Lower lobe of right lung (tissue), 2 donors: Measurements from ENCODE around the gene PDZRN4. TPM values are rescaled to one million over a fixed set of nuclear protein-coding genes. Genes with fewer than 3 reads are reported as not detected.

ENCODE experiments used
- ATAC-seq, 2 donors: fragments of 200-7000 bp; cut with Tn5 transposase; one replicate each; pipeline ENCODE4 v1.9.1; 2020 to 2022; ENCODE audit warnings: mild to moderate bottlenecking in 2 of 2, moderate library complexity in 2 of 2
- DNase-seq: peaks from one replicate; pipeline ENCODE4 v3.0.0-alpha.2; 2020
- H3K27ac ChIP-seq: fragments of 200-600 bp; one replicate; pipeline ENCODE4 v1.8.0; 2022
- H3K27me3 ChIP-seq: fragments of 200-600 bp; one replicate; pipeline ENCODE4 v1.8.0; 2022; ENCODE audit warnings: low read depth
- H3K36me3 ChIP-seq: fragments of 200-600 bp; one replicate; pipeline ENCODE4 v1.8.0; 2022; ENCODE audit warnings: mild to moderate bottlenecking
- H3K4me1 ChIP-seq: fragments of 200-600 bp; one replicate; pipeline ENCODE4 v1.8.0; 2022
- H3K4me3 ChIP-seq: fragments of 200-600 bp; one replicate; pipeline ENCODE4 v1.8.0; 2022; ENCODE audit warnings: mild to moderate bottlenecking
- H3K9me3 ChIP-seq: fragments of 200-600 bp; one replicate; pipeline ENCODE4 v1.8.0; 2022
- CTCF ChIP-seq: fragments of 200-600 bp; IDR thresholded peaks from one replicate; pipeline ENCODE4 v1.8.0; 2022; ENCODE audit warnings: antibody characterized with exemption, mild to moderate bottlenecking
- intact Hi-C: fragments of 100-400 bp; cut with DNase I; formaldehyde crosslinking; loops from one replicate; pipeline ENCODE4 v1.11.0; 2022
- total RNA-seq: library from RNA; stranded (reverse); fragmentation: NEBNext Ultra II Directional; extraction: Animal tissue kit (Norgen Biotek cat#: 25700); gene quantifications from one replicate; pipeline ENCODE4 v1.2.1, GENCODE V29; 2021
- donor health status: DM: no; HTN: yes; CAD: no; lungs with severe emphysema.

Gene PDZRN4
- total RNA-seq, 1 donor from 2014 or later = 1.6 TPM

- Histone ChIP-seq H3K36me3 (no peaks in the 10 kb centered on the region), H3K4me3 (no peak overlapping the region), H3K27ac (no peak overlapping the region), H3K27me3 (no peaks in the 10 kb centered on the region), H3K4me1 (no peaks in the 10 kb centered on the region), H3K9me3 (no peaks in the 10 kb centered on the region)
- no peak for DNase-seq
- ATAC-seq = no peak
- intact Hi-C loops = no loop called here
- TF ChIP-seq CTCF = no peak
Measured at GRCh38 chr12:41619705-41620104, 431.6 kb downstream of the PDZRN4 start.

- DNase-seq (no peak), ATAC-seq (no peak)
- H3K9me3 ChIP-seq = no peaks in the 10 kb centered on the region
- no peaks in the 10 kb centered on the region for H3K4me1 ChIP-seq
- H3K27me3 ChIP-seq = no peaks in the 10 kb centered on the region
- no peaks in the 10 kb centered on the region for H3K36me3 ChIP-seq
- no peak overlapping the region for H3K4me3 ChIP-seq
- H3K27ac ChIP-seq = no peak overlapping the region
- intact Hi-C loops = no loop called here
- TF ChIP-seq CTCF = no peak
Measured at GRCh38 chr12:41621291-41621690, 433.2 kb downstream of the PDZRN4 start.
